DMS114 treated with DMSO at 0.1 percent for 48 hours (cell line): ENCODE results near the gene LMLN.
A peak's percentile ranks its signal among the peaks of the same experiment; 100 is the strongest.
"Not testable (repeated sequence)": the region's sequence is repeated elsewhere in the genome, so short reads cannot be mapped to it uniquely, and the experiment has no call there.

Source experiments
- DNase-seq: peaks from one replicate; lab custom pipeline; 2025; ENCODE audit not compliant: unreplicated experiment; lab: John Stamatoyannopoulos, UW

Gene LMLN

GRCh38 chr3:197959891-197960693, at the start of gene LMLN:
LMLN (plus strand) TSS chr3:197960217; CDS start chr3:197960246, 29 bp downstream.
- DNase-seq: peak; percentile 91

- DNase-seq: no peak
Observed at GRCh38 chr3:197912741-197913476, 47.1 kb upstream of the LMLN start.

GRCh38 chr3:197913641-197914380, 46.2 kb upstream of the LMLN start:
- no peak for DNase-seq

- DNase-seq: not testable (repeated sequence)
Observed at GRCh38 chr3:197921429-197922275, 38.4 kb upstream of the LMLN start.

GRCh38 chr3:197926418-197926817, 33.6 kb upstream of the LMLN start:
- no peak for DNase-seq

GRCh38 chr3:197927578-197927977, 32.4 kb upstream of the LMLN start:
- not testable (repeated sequence) for DNase-seq

- DNase-seq: no peak
Observed at GRCh38 chr3:197936819-197937384, 23.1 kb upstream of the LMLN start.

- no peak for DNase-seq
Observed at GRCh38 chr3:197940745-197941384, 19.2 kb upstream of the LMLN start.

GRCh38 chr3:197942956-197943556, 17.0 kb upstream of the LMLN start:
- peak; percentile 67 for DNase-seq

GRCh38 chr3:197949191-197949777, 10.7 kb upstream of the LMLN start:
- DNase-seq: no peak

- DNase-seq: peak; percentile 92
Observed at GRCh38 chr3:197949778-197950676, 10.0 kb upstream of the LMLN start, which contains the start of gene RPL35A. RPL35A (plus strand) TSS chr3:197950190; CDS start chr3:197950968, 778 bp downstream.

GRCh38 chr3:197950677-197951061, 9.3 kb upstream of the LMLN start:
- DNase-seq: no peak

GRCh38 chr3:197951392-197951990, 8.5 kb upstream of the LMLN start:
- no peak for DNase-seq

- no peak for DNase-seq
Observed at GRCh38 chr3:197952440-197952839, 7.6 kb upstream of the LMLN start.

- no peak for DNase-seq
Observed at GRCh38 chr3:197953325-197953724, 6.7 kb upstream of the LMLN start.

GRCh38 chr3:197953881-197954280, 6.1 kb upstream of the LMLN start:
- DNase-seq: no peak

- no peak for DNase-seq
Observed at GRCh38 chr3:197955892-197956477, 4.0 kb upstream of the LMLN start.
